ENCODE data around the gene PKN3. TPM values are rescaled to one million over a fixed set of nuclear protein-coding genes. Genes with fewer than 3 reads are reported as not detected.
A peak's percentile ranks its signal among the peaks of the same experiment; 100 is the strongest.

Gene PKN3
- total and polyA plus RNA-seq, 2 of the 13 experiments (the other 11 are each of a cell fraction or from before 2014, with no cell fraction given) = 10.5 to 13.2 TPM

DNA sequence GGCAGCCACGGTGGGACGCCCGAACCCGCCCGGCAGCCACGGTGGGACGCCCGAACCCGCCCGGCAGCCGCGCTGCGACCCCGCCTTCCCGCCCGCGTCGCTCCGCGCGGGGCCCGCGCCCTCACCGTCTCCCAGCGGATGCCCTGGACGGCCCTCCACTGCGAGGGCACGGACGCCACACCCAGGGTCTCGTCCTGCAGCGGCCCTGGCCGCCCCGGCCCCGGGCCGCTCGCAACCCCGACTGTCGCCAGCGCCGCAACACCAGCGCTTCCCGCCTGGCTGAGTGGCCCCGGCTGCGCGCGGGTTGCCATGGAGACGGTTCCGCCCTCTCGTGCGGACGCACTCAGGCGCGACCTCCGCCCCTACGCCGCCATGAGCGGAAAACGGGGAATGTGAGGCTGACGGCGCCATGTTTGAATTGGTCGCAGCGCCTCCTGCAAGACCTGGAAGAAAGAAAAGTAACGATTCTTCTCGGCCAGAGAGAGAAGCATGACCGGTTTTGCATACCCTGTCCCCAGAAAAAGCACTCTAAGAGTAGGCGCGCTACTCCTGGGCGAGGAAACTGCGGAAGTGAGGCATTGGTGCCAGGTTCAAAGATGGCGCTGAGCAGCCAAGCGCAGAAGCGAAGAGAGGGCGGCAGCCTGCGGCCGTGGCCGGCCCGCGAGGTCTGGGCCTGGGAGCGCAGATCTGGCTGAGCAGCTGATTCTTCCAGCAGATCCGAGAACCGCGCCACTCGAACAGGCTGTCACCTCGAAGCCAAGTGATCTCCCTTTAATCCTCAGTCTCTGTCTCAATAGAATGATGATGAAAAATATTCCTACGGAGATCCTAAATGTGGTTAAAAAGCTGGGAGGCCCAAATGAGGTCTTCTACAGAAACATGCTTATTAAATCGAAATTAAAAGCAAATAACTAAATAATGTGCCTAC is 45.6 kb upstream of the PKN3 start, which contains the start of gene DYNC2I2 (continued):
- TF ChIP-seq, protein P1, sequence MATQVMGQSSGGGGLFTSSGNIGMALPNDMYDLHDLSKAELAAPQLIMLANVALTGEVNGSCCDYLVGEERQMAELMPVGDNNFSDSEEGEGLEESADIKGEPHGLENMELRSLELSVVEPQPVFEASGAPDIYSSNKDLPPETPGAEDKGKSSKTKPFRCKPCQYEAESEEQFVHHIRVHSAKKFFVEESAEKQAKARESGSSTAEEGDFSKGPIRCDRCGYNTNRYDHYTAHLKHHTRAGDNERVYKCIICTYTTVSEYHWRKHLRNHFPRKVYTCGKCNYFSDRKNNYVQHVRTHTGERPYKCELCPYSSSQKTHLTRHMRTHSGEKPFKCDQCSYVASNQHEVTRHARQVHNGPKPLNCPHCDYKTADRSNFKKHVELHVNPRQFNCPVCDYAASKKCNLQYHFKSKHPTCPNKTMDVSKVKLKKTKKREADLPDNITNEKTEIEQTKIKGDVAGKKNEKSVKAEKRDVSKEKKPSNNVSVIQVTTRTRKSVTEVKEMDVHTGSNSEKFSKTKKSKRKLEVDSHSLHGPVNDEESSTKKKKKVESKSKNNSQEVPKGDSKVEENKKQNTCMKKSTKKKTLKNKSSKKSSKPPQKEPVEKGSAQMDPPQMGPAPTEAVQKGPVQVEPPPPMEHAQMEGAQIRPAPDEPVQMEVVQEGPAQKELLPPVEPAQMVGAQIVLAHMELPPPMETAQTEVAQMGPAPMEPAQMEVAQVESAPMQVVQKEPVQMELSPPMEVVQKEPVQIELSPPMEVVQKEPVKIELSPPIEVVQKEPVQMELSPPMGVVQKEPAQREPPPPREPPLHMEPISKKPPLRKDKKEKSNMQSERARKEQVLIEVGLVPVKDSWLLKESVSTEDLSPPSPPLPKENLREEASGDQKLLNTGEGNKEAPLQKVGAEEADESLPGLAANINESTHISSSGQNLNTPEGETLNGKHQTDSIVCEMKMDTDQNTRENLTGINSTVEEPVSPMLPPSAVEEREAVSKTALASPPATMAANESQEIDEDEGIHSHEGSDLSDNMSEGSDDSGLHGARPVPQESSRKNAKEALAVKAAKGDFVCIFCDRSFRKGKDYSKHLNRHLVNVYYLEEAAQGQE (IDR thresholded peaks at IDR 0.05; ENCODE audit: borderline replicate concordance in 1 of 2, low read depth in 1 of 2, low read length in 2 of 2) = 0 out of 4 replicates have a peak, but pooled peaks of 1 of the 2 experiments have one; percentile 40
- TF ChIP-seq POGZ (CRISPR knock-in tag; IDR thresholded peaks at IDR 0.05) (peak; percentile 42; the same call in 1 of the 2 replicates), ZNF296 (CRISPR knock-in tag; conservative IDR thresholded peaks at IDR 0.05) (no peak), MTA1 (CRISPR knock-in tag; IDR thresholded peaks at IDR 0.05; ENCODE audit: borderline replicate concordance) (peak; percentile 71; the same call in 1 of the 2 replicates), KDM4B (CRISPR knock-in tag; IDR thresholded peaks at IDR 0.05) (peak; percentile 85), DPF2 (CRISPR knock-in tag; IDR thresholded peaks at IDR 0.05; ENCODE audit: borderline replicate concordance, low read depth) (no peak), ZNF816 (CRISPR knock-in tag; IDR thresholded peaks at IDR 0.05; ENCODE audit: borderline replicate concordance) (peak; percentile 84; the same call in 1 of the 2 replicates), CBFB (CRISPR knock-in tag; IDR thresholded peaks at IDR 0.05) (peak; percentile 40; the same call in 1 of the 2 replicates), SUZ12 (IDR thresholded peaks at IDR 0.05; ENCODE audit: low read depth, low read length) (no peak), NCOR1 (IDR thresholded peaks at IDR 0.05; ENCODE audit: borderline replicate concordance, low read length) (no peak), ZNF451 (CRISPR knock-in tag; IDR thresholded peaks at IDR 0.05) (peak; percentile 75), JARID2 (CRISPR knock-in tag; IDR thresholded peaks at IDR 0.05; ENCODE audit: insufficient replicate concordance) (peak; percentile 72), ZNF589 (CRISPR knock-in tag; conservative IDR thresholded peaks at IDR 0.05) (0 out of 2 replicates have a peak, but pooled peaks have one; percentile 50), PITX1 (CRISPR knock-in tag; IDR thresholded peaks at IDR 0.05) (peak; percentile 73)
- TF ChIP-seq, protein P2, sequence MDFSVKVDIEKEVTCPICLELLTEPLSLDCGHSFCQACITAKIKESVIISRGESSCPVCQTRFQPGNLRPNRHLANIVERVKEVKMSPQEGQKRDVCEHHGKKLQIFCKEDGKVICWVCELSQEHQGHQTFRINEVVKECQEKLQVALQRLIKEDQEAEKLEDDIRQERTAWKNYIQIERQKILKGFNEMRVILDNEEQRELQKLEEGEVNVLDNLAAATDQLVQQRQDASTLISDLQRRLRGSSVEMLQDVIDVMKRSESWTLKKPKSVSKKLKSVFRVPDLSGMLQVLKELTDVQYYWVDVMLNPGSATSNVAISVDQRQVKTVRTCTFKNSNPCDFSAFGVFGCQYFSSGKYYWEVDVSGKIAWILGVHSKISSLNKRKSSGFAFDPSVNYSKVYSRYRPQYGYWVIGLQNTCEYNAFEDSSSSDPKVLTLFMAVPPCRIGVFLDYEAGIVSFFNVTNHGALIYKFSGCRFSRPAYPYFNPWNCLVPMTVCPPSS (IDR thresholded peaks at IDR 0.05) = no peak
- TF ChIP-seq, protein P3, sequence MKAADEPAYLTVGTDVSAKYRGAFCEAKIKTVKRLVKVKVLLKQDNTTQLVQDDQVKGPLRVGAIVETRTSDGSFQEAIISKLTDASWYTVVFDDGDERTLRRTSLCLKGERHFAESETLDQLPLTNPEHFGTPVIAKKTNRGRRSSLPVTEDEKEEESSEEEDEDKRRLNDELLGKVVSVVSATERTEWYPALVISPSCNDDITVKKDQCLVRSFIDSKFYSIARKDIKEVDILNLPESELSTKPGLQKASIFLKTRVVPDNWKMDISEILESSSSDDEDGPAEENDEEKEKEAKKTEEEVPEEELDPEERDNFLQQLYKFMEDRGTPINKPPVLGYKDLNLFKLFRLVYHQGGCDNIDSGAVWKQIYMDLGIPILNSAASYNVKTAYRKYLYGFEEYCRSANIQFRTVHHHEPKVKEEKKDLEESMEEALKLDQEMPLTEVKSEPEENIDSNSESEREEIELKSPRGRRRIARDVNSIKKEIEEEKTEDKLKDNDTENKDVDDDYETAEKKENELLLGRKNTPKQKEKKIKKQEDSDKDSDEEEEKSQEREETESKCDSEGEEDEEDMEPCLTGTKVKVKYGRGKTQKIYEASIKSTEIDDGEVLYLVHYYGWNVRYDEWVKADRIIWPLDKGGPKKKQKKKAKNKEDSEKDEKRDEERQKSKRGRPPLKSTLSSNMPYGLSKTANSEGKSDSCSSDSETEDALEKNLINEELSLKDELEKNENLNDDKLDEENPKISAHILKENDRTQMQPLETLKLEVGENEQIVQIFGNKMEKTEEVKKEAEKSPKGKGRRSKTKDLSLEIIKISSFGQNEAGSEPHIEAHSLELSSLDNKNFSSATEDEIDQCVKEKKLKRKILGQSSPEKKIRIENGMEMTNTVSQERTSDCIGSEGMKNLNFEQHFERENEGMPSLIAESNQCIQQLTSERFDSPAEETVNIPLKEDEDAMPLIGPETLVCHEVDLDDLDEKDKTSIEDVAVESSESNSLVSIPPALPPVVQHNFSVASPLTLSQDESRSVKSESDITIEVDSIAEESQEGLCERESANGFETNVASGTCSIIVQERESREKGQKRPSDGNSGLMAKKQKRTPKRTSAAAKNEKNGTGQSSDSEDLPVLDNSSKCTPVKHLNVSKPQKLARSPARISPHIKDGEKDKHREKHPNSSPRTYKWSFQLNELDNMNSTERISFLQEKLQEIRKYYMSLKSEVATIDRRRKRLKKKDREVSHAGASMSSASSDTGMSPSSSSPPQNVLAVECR (CRISPR knock-in tag; IDR thresholded peaks at IDR 0.05; ENCODE audit: borderline replicate concordance) = peak; percentile 97
- TF ChIP-seq, protein P4, sequence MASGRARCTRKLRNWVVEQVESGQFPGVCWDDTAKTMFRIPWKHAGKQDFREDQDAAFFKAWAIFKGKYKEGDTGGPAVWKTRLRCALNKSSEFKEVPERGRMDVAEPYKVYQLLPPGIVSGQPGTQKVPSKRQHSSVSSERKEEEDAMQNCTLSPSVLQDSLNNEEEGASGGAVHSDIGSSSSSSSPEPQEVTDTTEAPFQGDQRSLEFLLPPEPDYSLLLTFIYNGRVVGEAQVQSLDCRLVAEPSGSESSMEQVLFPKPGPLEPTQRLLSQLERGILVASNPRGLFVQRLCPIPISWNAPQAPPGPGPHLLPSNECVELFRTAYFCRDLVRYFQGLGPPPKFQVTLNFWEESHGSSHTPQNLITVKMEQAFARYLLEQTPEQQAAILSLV (CRISPR knock-in tag; IDR thresholded peaks at IDR 0.05; ENCODE audit: borderline replicate concordance) = peak; percentile 43; the same call in 1 of the 2 replicates
